Skeletal muscle satellite cell (primary cell): ENCODE results near the gene FLYWCH1. TPM values are rescaled to one million over a fixed set of nuclear protein-coding genes. Genes with fewer than 3 reads are reported as not detected.

Experiments
- H3K27me3 ChIP-seq: 2 replicates; pipeline ENCODE4 v1.7.0; 2013; ENCODE audit warnings: low read length; ENCODE audit not compliant: control insufficient read depth, insufficient read depth
- H3K36me3 ChIP-seq: 2 replicates; pipeline ENCODE4 v1.7.0; 2013; ENCODE audit warnings: mild to moderate bottlenecking, control low read depth, low read length; ENCODE audit not compliant: insufficient read depth
- H3K4me1 ChIP-seq: 2 replicates; pipeline ENCODE4 v1.7.0; 2013; ENCODE audit warnings: low read length; ENCODE audit not compliant: control insufficient read depth, insufficient read depth
- H3K4me2 ChIP-seq: 2 replicates; pipeline ENCODE4 v1.7.0; 2013; ENCODE audit warnings: mild to moderate bottlenecking, low read length
- H3K4me3 ChIP-seq: 2 replicates; pipeline ENCODE4 v1.7.0; 2013; ENCODE audit warnings: low read length
- H3K9ac ChIP-seq: 2 replicates; pipeline ENCODE4 v1.7.0; 2013; ENCODE audit warnings: mild to moderate bottlenecking, low read depth, low read length, moderate library complexity
- H3K9me3 ChIP-seq: replicated peaks from 2 replicates; pipeline ENCODE4 v1.7.0; 2013; ENCODE audit warnings: mild to moderate bottlenecking, control low read depth, low read length
- total RNA-seq: library from RNA; depleted of rRNA; stranded (reverse); fragments of >200 nt; gene quantifications from 2 replicates; pipeline ENCODE4 v1.2.3, GENCODE V29; 2012; rRNA removed

FLYWCH1 gene, protein sequence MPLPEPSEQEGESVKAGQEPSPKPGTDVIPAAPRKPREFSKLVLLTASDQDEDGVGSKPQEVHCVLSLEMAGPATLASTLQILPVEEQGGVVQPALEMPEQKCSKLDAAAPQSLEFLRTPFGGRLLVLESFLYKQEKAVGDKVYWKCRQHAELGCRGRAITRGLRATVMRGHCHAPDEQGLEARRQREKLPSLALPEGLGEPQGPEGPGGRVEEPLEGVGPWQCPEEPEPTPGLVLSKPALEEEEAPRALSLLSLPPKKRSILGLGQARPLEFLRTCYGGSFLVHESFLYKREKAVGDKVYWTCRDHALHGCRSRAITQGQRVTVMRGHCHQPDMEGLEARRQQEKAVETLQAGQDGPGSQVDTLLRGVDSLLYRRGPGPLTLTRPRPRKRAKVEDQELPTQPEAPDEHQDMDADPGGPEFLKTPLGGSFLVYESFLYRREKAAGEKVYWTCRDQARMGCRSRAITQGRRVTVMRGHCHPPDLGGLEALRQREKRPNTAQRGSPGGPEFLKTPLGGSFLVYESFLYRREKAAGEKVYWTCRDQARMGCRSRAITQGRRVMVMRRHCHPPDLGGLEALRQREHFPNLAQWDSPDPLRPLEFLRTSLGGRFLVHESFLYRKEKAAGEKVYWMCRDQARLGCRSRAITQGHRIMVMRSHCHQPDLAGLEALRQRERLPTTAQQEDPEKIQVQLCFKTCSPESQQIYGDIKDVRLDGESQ
- total RNA-seq: 30.8 and 40.1 TPM in 2 replicates

DNA sequence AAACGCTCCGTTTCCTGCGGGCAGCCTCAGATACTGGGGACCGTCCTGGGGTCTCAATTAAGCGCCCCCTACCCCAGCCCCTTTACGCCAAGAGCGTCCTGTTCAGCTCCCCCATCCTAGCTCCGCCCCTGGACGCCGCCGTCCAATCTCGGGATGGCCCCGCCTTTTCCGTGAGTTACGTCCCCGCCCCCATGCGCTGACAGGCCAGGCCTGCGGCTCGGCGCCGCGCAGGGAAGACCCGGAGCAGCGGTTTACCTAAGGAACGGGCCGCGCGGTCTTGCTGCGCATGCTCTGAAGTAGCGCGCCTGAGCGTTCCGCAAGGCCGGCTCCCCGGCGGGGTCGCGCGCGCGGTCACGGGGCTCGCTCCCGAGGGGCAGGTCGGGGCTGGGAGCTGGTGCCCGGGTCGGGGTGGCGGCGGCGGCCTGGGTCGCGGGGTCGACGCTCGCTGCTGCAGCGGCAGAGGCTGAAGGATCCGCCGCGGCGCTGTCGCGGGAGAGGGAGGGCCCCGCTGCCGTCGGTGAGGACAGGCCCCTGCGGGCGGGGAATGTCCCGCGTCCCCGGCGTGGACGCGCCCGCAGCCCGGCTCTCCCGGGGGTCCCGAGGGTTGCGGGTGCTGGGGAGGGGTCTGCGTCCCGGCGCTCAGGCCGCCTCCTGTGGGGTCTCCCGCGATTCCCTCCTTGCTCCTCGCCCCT, at the start of gene FLYWCH1:
TSS of gene FLYWCH1 (plus strand) at position 294 of the 692 bp plus-strand sequence. CDS start 17,755 bp downstream, outside the sequence.
- H3K4me3 ChIP-seq: peak within 1 kb of the TSS; percentile 94
- peak within 1 kb of the TSS; percentile 89 for H3K9ac ChIP-seq
- peaks cover 47% of the 10 kb centered on the region for H3K4me1 ChIP-seq
- H3K36me3 ChIP-seq: peaks cover 12% of the 10 kb centered on the region
- H3K9me3 ChIP-seq: no peaks in the 10 kb centered on the region
- H3K4me2 ChIP-seq: peak within 1 kb of the TSS; percentile 100
- no peaks in the 10 kb centered on the region for H3K27me3 ChIP-seq

DNA sequence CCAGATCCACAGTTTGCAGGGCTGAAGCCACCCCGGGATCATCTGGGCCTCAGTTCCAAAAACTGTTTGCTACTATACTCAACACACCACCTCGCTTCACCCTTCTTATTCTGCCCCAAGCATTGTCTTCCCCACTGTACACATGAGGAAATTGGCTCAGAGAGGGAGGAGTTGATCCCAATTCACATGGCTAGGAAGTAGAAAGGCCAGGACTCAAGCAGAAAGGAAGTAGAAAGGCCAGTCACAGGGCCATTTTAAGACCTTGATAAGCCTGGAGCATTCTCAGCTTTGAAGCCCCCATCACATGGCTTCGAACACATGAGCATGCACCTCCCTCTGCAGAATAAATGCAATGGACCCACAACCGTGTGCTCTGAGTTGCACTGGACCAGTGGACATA, 46.1 kb upstream of the FLYWCH1 start:
- no peaks in the 10 kb centered on the region for H3K36me3 ChIP-seq
- no peak overlapping the region for H3K9ac ChIP-seq
- H3K4me1 ChIP-seq: peaks cover 6% of the 10 kb centered on the region
- no peaks in the 10 kb centered on the region for H3K27me3 ChIP-seq
- H3K4me2 ChIP-seq: no peak overlapping the region
- H3K9me3 ChIP-seq: peaks cover 5% of the 10 kb centered on the region
- no peak overlapping the region for H3K4me3 ChIP-seq

DNA sequence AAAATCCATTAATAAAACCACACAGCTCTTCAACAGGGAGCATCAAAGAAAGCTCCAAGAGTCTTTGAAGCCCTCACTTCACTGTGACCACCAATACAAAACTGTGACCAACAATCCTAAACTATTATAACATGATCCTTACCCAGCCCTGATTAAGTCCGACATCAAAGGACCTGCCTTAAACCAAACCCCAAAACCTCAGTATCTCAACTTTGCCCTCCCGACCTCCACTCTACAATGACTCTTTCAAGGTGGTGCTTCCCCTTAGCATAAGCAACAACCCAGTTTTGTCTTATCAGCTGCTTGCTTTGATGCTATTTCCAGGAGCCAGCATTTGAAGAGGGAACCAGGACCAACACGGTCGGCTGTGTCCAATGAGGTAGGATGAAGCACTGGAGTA, 45.3 kb upstream of the FLYWCH1 start:
- Histone ChIP-seq H3K9ac (no peak overlapping the region), H3K4me1 (peaks cover 6% of the 10 kb centered on the region), H3K4me2 (no peak overlapping the region), H3K27me3 (no peaks in the 10 kb centered on the region), H3K36me3 (no peaks in the 10 kb centered on the region), H3K4me3 (no peak overlapping the region), H3K9me3 (no peaks in the 10 kb centered on the region)

DNA sequence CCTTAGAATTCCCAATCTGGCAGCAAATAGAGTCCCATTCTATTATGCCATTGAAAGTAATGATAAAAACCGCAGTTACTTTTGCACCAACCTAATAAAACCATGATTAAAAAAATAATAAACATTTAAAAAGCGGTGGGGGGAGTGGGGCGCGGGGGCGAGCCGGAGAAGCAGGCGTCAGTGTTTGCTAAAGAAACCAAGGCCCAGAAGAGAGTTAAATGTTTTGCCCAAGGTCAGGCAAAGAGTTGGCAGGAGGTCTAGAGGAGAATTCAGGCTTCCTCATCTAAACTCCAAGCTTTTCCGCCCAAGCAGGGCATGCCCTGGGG, 44.1 kb upstream of the FLYWCH1 start:
- Histone ChIP-seq H3K4me1 (peaks cover 6% of the 10 kb centered on the region), H3K4me3 (peak overlapping the region; percentile 82), H3K9me3 (no peaks in the 10 kb centered on the region), H3K36me3 (no peaks in the 10 kb centered on the region), H3K9ac (peak overlapping the region; percentile 93), H3K27me3 (no peaks in the 10 kb centered on the region), H3K4me2 (peak overlapping the region; percentile 89)

DNA sequence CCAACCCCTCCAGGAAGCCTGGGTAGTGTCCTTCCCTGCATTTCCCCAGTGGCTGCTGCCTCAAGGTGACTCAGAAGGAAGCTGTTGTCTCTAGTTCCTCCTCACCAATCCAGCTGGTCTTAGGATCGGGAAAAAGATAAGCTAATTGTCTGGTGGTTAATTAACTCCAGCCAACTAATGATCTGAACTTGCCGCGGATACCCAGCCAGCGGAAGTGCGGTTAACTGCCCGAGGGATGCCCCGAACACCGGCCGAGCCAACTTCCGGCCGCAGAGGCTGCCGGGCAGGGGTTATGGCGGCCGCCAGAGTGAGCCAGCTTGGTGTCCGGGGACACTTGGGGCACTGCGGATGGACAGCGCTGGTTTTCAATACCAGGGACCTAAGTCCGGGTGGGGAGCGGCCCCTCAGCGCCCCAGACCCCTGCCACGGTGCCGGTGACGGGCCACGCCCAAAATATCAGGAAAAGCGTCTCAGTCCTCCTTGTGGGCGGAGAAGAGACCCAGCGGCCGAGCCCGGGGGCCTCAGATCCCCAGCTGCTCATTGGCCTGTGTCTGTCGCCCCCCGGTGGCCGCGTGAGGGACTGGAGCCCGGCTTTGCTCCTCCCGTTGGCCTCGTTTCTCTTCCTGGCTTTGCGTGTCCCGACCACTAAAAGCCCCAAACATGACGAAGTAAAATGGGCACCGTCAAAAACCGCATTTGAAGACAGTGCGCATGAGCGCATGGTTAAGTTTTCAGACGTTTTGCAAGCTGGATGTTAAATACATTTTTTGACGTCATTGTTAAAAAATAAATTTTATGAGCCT, 43.5 kb upstream of the FLYWCH1 start:
- no peaks in the 10 kb centered on the region for H3K9me3 ChIP-seq
- H3K27me3 ChIP-seq: no peaks in the 10 kb centered on the region
- H3K4me1 ChIP-seq: peaks cover 6% of the 10 kb centered on the region
- no peaks in the 10 kb centered on the region for H3K36me3 ChIP-seq
- H3K4me3 ChIP-seq: peak overlapping the region; percentile 82
- H3K4me2 ChIP-seq: peak overlapping the region; percentile 89
- peak overlapping the region; percentile 93 for H3K9ac ChIP-seq

DNA sequence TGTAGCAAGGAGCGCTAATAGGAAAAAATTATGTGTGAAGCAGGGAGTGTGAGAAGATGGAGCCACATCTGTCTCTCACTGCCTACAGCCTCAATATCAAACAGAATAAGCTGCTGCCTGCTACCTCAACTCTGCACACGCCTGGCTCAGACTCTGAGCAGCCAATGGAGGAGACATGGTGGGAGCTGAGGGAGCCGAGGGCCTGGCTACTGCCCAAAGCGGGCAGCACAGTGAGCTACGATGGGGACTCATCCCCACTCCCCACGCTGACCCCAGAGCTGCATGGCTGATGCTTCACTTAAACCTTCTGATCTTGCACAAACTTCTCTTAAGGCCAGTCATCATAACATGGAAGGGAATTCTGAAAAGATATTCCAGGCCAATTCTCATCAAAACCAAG, 39.8 kb upstream of the FLYWCH1 start:
- Histone ChIP-seq H3K27me3 (no peaks in the 10 kb centered on the region), H3K36me3 (no peaks in the 10 kb centered on the region), H3K9me3 (no peaks in the 10 kb centered on the region), H3K4me2 (no peak overlapping the region), H3K4me3 (no peak overlapping the region), H3K4me1 (peaks cover 6% of the 10 kb centered on the region), H3K9ac (no peak overlapping the region)

DNA sequence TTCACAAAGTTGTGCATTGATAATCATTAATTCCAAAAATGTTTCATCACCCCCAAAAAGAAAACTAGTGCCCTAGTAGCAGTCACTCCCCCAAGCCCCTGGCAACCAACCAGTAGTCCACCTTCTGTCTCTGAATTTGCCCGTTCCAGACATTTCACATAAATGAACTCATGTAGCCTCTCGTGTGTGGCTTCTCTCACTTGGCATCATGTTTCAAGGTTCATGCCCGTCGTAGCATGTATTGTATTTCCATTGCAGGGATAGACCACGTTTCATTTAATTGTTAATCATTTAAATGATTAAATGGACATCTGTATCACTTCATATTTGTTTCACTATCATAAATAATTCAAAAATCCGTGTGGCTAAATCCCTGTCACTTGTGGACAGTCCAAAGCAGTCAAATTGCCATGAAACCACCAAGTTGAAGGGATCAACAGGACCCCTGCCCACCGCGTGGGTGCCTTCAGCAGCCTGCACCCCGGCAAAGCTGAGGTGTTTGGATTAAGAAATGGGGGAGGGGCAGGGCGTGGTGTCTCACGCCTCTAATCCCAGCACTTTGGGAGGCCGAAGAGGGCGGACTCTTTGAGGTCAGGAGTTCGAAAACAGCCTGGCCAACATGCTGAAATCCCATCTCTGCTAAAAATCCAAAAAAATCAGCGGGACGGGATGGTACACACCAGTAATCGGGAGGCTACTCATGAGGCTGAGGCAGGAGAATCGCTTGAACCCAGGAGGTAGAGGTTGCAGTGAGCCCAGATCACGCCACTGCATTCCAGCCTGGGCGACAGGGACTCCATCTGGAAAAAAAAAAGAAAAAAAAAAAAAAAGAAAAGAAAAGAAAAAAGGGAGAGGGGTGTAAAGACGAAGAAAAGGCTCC, 37.5 kb upstream of the FLYWCH1 start:
- Histone ChIP-seq H3K4me3 (no peak overlapping the region), H3K4me1 (no peaks in the 10 kb centered on the region), H3K4me2 (no peak overlapping the region), H3K36me3 (no peaks in the 10 kb centered on the region), H3K9ac (no peak overlapping the region), H3K27me3 (no peaks in the 10 kb centered on the region), H3K9me3 (no peaks in the 10 kb centered on the region)

DNA sequence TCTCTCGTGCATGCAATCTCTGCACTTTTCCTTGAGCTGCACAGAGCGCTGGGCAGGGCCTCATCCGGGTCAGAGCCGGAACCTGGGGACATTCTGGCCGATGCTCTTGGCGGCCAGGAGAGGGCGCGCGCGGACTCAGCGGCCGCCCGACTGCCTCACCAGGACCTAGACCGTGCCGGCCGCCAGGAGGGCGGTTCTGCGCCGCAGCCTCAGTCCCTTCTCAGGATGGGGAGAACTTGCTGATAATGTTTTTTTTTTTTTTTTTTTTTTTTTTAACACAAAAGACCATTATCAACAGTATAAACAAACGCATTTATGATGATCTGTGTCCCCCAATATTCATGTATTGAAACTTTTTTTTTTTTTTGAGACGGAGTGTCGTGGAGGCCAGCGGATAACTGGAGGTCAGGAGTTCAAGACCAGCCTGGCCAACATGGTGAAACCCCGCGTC, 36.8 kb upstream of the FLYWCH1 start:
- no peak overlapping the region for H3K4me3 ChIP-seq

DNA sequence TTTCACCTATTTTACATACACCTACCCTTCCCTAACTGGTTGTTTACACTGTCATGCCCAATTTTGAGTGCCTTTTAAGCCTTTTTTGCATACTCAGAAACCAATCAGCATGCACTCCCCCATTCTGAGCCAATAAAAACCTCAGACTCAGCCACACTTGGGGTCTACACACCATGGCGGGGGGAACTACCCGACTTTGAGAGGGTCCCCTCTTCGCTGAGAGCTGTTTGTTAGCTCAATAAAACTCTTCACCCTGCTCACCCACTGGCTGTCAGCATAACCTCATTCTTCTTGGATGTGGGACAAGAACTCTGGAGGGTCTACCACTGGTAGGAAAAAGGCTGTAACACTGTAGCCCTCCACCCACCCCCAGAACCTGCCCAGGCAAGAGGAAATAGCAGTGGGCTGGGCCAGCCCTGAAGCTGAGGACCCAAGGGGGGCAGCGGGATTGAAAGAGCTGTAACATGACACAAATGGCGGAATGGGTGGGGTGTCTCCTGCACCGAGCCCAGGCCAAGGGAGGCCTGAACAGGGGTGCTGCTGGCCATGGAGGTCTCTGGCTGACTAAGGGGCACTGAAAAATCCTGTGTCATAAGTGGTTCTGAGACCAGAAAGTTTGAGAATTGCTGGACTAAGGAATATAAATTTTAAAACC, 31.8 kb upstream of the FLYWCH1 start:
- H3K4me2 ChIP-seq: no peak overlapping the region
- no peaks in the 10 kb centered on the region for H3K9me3 ChIP-seq
- H3K4me1 ChIP-seq: peaks cover 9% of the 10 kb centered on the region
- H3K27me3 ChIP-seq: no peaks in the 10 kb centered on the region
- no peak overlapping the region for H3K4me3 ChIP-seq
- H3K9ac ChIP-seq: no peak overlapping the region
- H3K36me3 ChIP-seq: no peaks in the 10 kb centered on the region

More for the DNA sequence above, 36.8 kb upstream of the FLYWCH1 start:
- Histone ChIP-seq H3K4me2 (no peak overlapping the region), H3K36me3 (no peaks in the 10 kb centered on the region), H3K9me3 (no peaks in the 10 kb centered on the region), H3K27me3 (no peaks in the 10 kb centered on the region), H3K4me1 (no peaks in the 10 kb centered on the region), H3K9ac (no peak overlapping the region)
